Stimulated activated CD8-positive, alpha-beta memory T cell treated with anti-CD3 and anti-CD28 coated beads, Interleukin-12 subunit alpha, Interleukin-12 subunit beta, amount 100 ng/mL, for 1 hour (primary cell): ENCODE measurements around the gene TUBGCP6.
"Not testable (repeated sequence)": the region's sequence is repeated elsewhere in the genome, so short reads cannot be mapped to it uniquely, and the experiment has no call there.

Experiments
- DNase-seq: peaks from one replicate; pipeline ENCODE4 v3.0.0-alpha.2; 2020; ENCODE audit warnings: low read depth

TUBGCP6 gene

DNA sequence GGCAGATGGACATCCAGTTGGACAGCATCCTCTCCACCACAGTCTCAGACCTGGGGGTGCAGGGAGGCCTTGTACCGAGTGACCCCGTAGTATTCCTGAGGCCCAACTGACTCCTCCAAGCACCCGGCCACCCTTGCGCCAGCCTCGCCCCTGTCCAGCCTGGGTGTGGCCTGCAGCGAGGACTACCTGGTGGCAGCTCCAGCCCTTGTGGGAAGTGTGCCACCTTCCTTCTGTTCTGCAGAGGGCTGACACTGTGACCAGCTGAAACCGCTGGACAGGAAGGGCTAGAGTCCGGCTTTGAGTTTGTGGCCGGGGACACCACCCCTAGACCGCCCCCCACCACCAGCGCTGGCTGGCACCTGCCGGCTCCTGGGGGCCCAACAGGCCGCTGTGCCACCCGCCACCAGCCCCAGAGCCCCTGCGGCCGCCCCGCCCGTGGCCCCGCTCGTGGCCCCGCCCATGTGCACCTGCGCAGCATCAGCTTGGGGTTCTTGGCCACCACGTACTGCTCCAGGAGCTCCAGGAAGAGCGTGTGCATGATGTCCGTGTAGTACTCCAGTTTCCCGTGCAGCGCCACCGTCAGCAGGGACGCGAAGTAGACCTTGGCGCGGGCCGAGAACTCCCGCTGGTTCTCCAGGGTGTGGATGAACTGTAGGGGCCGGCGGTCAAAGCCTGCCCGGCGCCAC is 35.3 kb upstream of the TUBGCP6 start:
- DNase-seq = no peak

DNA sequence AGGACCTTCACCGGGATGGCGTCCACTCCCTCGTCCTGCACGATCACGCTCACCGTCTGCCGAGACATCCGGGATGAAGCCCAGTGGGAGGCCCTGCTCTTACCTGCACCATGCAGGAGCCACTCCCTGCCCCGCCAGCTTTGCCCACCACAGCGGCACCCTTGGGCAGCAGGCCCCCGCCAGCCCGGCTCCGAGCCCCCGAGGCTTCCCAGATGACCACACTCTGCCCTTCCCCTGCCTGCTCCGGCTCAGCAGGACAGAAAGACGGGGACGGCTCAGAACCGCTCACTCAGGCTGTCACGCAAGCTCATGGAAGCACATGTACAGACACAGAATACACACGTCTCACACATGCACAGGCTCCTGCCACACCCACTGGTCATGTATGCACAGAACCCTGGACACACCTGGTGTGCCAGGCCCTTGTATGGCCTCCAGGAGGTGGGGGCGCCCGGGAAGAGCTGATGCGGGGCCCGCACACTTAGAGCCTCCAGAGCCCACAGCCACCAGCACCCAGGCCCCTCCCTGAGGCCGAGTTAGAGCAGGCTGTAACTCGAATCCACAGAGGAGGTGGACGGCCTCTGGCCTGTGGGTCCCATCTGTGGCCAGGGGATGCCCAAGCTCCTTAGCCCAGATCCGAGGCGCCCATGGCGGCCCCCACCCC is 34.3 kb upstream of the TUBGCP6 start:
- DNase-seq = no peak

DNA sequence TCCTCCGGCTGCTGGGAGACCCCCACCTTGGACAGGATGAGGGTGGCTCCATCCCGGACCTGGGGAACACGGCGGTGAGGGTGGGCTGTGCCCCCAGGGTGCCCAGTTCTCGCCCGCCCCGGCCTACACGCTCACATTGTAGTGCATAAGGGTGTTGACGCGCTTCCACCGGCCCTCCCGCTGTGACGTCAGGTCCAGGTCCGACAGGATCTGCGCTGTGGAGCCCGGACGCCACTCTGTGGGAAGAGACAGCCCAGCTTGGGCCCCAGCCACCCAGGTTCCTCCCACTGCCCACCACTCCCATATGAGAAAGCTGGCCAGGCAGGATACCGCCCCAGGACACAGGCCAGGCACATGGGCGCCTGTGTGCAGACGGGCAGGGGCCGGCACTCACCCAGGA is 33.6 kb upstream of the TUBGCP6 start:
- no peak for DNase-seq

DNA sequence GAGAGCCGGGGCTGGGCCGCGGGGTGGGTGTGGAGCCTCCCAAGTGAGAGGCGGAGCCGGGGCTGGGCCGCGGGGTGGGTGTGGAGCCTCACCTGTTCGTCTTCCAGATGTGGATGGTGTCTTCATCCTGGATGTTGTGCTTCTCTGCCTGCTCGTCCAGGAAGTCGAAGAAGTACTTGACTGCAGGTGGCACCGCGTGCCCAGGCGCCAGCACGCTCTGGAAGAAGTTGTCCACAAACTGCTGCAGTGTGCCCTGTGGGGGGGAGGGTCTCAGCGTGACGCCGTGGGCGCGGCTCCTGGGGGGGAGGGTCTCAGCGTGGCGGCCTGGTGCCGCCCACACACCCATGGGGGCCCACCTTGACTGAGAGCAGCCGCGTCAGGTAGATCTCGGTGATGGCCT is 32.9 kb upstream of the TUBGCP6 start:
- DNase-seq = no peak

DNA sequence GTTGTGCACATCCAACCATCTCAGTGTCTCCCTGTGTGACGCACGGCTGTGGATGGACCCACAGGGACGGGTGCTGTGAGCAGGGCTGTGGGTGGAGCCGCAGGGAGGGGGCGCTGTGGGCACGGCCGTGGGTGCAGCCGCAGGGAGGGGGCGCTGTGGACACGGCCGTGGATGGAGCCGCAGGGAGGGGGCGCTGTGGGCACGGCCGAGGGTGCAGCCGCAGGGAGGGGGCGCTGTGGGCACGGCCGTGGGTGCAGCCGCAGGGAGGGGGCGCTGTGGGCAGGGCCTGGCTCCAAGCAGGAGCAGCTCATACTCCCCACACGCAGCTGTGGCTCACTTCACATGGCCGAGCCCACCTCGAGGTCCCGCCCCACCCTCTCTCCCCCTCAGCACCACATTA is 31.3 kb upstream of the TUBGCP6 start:
- DNase-seq = no peak

DNA sequence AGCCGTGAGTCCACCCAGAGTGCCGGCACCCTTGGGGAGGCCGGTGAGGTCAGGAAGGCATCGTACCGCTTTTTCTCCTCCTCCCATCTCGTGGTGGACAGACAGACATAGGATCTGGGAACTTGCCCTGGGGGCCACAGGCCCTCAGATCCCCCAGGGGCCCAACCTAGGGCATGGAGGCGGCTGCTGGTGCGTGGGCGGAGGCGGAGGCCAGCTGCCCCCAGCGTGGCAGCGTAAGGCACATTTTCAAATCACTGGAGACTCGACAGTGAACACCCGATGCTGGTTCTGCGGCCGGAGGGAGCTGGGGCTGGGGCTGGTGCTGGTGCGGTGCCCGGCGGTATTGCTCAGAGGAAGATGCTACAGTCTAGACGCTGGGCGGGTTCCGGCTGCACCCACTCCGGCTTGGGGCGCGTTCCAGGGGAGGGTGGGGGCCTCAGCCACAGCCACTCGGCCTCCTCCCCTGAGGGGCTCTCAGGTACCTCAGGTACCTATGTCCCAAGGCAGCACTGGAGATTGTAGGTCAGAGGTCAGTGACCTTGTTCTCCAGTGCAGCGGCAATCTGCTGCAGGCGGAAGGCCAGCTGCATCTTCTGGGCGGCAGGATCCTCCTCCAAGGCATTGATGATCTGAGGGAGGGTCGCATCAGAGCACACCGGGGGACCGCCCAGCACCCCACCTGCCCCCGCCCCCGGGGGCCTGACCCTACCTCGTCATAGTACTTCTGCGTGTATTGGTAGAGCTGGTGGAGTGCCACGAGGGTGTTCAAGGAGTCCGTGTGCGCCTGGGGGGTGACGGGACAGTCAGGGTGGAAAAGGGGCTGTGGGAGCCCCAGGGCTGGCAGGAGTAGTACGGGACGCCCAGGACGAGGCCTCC is 30.6 kb upstream of the TUBGCP6 start:
- no peak for DNase-seq

DNA sequence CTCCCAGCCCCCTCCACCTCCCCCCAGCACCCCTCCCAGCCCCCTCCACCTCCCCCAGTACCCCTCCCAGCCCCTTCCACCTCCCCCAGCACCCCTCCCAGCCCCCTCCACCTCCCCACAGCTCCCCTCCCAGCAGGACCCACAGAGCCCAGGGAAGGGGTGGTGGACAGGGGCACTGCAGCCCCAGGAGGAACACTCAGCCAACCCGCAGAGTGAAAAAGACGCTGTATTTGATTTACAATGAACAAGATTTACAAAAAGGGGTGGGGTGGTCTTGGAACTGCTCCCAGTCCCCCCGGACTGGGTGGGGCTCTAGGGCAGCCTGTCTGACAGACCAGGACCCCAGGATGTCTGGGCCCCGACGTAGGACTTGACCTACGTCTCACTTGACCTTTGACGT is 29.9 kb upstream of the TUBGCP6 start:
- DNase-seq = no peak

DNA sequence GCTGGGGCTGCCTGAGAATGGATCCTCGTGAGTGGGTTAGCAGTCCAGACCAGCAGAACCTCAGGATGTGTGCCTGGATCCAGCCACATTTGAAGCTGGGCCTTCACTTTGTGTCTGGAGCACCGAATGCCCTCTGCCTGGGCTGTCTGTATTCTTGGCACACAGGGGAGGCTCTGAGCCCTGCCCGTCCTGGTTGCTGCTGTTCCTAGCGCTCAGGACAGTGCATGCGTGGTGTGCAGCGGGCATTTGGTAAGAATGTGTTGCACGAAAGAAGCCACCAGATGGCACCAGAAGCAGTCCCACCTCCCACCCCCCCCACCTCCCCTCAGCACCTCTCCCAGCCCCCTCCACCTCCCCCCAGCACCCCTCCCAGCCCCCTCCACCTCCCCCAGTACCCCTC is 29.5 kb upstream of the TUBGCP6 start:
- DNase-seq = no peak

DNA sequence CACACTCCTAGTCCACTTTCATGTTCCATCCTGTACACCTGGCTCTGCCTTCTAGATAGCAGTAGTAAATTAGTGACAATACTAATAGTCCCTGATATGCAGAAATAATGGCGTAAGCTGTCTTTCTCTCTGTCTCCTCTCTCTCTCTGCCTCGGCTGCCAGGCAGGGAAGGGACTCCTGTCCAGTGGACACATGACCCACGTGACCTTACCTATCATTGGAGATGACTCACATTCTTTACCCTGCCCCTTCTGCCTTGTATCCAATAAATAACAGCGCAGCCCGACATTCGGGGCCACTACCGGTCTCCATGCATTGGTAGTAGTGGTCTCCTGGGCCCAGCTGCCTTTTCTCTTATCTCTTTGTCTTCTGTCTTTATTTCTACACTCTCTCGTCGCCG is 29.0 kb upstream of the TUBGCP6 start:
- DNase-seq = not testable (repeated sequence)

DNA sequence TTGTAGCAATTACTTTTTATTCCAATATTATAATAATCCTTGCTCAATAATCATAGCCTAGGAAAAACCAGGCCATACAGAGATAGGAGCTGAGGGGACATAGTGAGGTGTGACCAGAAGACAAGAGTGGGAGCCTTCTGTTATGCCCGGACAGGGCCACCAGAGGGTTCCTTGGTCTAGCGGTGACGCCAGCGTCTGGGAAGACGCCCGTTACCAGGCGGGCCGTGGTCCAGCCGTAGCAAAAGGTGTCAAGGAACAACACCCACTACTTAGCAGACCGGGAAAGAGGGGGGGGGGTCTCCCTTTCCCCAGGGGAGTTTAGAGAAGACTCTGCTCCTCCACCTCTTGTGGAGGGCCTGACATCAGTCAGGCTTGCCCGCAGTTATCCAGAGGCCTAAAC is 28.5 kb upstream of the TUBGCP6 start:
- not testable (repeated sequence) for DNase-seq

DNA sequence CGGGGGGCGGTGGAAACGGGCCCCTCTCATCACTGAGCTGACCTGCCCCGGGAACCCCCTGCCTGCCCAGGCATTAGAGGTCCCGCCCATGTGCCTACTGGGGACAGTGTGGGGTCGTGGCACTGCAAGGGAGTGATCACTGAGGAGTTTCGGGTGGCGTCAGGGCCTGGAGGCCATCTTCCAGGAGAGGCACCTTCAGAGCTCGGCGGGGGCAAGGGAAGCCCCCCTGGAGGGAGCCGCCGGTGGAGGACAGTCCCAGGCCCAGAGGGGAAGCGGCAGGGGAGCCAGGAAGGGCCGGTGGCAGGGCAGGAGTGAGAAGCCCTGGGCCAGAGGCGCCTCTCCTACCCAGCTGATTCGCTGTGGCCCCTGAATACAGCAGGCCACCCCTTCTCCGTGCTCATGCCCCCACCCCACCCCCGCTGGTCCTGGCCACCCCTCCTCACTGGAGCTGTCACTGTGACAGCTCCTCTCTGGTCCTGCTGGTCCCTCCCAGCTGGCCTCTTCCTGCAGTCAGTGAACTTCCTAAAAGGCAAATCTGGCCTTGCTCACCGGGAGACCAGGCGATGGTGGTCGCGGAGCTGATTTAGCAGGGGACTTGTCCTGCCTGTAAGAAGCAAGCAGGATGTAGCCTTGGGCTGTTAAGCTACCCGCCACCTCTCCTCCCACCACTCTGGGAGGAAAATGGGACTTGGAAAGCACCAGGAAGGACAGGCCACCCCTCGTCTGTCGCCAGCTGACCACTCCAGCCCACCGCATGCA is 27.4 kb upstream of the TUBGCP6 start:
- no peak for DNase-seq

DNA sequence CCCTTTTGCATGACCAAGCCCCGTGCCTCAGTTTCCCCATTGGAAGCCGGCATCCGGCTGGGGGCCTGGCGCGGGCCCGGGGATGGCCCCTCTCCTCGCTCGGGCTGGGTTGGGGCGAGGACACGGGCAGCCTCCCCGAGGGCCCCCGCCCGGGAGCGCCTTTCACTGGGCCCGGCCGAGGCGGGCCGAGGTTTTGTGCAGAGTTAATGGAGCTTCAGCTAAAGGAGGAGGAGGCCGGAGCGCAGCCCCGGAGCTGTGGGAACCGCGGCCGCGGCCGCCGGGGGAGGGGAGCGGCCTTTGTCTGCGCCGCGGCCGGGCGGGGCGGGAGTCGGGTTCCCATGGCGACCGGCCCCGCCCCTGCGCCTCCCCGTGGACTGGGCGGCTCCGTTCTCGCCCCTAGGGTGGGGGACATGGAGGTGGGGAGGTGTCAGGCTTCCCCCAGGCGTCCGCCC is 26.7 kb upstream of the TUBGCP6 start:
- DNase-seq = peak; percentile 12

DNA sequence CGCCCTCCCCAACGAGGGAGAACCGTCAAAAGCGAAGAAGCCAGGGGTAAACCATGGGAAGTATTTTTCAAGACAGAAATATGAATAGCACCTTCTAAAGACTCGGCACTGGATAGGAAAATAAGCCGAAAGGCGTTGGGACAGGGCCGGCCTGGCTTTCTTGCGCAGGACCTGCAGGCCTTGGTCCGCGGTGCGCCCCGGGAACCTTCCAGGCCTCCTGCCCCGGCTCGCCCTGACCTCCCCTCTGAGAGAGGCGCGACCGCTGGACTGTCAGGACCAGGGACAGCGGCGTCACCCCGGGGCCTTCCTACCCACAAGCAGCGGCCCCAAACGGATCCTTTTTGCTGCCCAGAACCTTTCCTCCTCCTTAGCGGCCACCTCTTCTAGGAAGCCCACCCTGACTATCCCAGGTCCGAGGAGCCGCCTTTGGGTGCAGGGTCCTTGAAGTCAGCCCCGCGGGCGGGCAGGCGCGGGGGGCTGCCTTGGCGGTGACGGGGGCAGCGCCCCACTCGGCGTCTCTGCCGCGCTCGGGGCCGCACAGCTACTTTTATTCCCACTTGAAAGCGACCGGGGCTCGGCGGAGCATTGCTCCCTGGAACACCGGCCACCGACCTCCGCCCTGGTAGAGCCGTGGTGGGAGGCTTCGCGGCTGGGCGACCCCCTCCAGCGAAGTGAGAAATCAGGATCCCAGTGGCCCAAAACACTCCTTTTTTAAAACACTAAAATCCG is 26.0 kb upstream of the TUBGCP6 start:
- DNase-seq = peak; percentile 35

DNA sequence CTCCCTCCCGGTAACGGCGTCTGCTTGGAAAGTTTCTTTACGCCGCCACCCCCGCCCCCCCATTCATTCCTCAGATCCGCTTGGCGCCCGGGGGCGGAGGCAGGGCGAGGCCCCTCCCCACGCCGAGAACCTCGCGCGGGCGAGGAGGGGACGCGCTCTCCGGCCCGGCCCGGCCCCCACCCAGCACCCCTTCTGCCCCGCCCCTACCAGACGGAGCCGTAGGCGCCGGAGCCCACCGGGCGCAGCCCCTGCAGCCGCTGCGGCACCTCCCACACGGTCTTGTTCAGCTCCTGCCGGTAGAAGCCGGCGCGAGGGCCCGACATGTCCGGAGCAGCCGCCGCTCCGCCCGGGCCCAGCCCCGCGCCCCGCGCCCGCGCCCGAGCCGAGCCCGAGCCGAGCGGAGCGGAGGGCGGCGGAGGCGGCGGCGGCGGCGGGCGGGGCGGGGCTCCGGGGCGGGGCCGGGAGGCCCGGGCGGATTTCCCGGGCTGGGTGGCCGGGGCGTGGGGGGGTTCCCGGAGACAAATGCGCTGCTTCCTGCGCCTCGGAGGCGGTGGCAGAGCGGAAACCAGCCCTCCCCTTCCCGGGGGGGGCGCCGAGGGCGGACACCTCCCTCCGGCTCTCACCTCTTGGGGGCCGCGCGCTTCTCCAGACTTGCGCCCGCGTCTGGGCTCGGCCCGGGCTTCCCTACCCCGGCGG is 25.3 kb upstream of the TUBGCP6 start, which contains the start of gene MAPK11:
Gene MAPK11 (minus strand): TSS at position 411 of the 696 bp plus-strand sequence. CDS start 88 bp downstream, at position 323.
- peak; percentile 46 for DNase-seq

DNA sequence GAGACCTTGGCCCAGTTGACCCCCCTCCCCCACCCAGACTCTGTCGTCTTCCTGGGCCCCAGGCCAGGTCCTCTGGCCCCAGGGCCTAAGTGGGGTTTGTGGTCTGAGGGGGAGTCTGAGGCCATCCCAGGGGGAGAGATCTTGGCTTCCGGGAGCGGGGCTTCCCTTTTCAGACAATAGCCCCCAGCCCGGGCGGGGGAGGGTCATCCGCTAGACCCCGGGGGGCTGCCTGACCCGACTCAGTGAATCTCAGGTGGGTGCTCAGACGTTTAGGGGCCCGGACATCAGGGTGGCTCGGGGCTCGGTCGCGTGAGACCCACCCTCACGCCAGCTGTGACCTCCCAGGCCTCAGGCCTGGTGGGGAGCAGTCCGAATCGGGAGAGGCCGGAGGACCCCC is 24.7 kb upstream of the TUBGCP6 start:
- no peak for DNase-seq

DNA sequence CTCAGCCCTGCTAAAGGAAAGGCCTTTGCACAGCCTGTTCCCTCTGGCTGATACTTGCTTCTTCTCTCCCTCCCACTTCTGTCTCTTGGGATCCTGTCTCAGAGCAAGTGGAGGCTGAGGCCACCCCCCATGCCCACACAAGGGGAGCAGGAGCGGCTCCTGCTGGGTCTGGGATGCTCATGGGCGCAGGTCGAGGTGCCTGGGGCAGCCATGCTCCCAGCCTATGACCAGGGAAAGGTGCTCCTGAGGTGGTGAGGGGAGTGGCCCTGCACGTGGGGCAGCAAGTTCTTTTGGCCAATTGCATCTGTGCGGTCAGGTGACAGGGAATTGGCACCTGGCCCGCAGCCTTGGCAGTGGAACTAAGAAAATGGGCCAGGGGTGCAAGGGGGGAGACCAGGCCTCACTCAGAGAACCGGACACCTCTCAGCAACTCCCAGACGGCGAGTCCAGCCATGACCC is 23.9 kb upstream of the TUBGCP6 start:
- DNase-seq = no peak

DNA sequence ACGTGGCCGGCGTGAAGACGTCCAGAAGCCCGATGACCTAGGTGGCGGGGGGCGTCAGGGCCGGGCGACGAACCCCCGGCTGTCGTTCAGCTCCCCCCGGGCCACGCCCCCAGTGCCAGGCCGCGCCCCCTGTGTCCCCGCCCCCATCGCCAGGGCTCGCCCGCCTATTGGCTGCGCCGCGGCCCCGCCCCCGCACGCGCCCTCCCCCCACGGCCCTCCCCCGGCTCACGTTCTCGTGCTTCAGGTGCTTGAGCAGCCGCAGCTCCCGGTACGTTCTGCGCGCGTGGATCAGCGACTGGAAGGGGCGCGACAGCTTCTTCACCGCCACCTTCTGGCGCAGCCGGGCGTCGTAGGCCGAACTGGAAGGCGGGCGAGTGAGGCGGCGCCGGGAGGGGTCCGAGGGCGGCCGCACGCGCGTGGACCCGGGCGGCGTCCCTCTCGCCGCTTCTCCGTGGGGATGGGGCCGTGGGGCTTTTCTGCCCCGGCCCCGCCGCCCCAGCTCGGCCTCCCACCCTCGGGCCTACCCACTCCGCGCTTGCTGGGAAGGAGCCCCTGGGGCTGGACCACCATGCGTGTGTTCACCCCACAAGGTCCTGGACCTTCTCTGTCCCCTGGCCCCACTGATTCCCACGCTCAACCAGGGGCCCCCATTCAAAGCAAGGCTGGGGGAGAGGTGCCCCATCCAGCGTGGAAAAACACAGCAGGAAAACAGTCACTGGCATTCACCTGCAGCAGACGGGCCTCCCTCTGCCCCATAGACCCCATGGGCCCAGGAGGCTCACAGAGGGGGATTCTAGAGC is 23.0 kb upstream of the TUBGCP6 start:
- peak; percentile 24 for DNase-seq

DNA sequence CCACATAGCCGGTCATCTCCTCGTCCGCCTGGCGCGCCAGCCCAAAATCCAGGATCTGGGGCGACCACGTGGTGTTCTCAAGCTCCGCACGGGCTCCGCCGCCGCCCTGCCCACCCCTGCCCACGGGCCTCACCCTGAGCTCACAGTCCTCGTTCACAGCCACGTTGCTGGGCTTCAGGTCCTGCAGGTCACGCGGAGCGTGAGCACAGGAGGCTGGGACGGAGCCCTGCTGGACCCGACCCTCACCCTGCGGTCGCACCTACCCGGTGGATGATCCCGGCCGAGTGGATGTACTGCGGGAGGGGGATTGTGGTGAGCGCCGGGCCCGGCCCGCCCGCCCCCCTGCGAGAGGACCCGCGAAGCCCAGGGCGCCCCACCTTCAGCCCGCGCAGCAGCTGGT is 22.2 kb upstream of the TUBGCP6 start:
- DNase-seq = no peak

DNA sequence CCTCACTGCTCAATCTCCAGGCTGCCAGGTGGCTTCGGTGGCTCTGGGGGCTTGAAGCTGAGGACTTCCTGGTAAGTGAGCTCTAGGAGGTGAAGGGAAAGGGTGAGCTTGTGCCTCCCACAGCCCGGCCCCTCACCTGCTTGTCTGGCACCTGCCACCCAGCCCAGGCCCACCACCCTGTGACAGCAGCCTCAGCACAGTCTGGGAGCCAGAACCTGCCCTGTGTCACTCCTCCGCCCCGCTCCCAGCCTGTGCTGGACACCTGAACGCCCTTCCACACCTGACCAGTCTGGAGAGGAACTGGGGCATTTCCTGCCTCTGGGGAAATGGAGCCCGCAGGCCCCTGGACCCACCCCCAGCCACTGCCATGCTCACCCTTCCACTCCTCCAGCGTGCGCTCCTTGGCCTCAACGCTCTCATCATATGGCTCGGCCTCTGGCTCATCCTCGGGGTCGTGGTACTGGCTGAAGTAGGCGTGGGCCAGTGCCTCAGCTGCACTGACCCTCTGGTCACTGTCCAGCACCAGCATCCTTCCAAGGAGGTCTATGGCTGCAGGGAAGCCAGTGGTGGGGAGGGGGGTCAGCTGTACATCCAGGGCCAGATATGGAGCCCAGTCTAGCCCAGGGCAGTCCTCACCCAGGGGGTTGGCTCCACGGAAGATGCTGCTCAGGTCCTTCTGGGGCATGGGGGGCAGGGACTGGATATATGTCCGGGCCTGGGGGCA is 20.3 kb upstream of the TUBGCP6 start:
- no peak for DNase-seq
